22Rv1 (cell line): ENCODE measurements around the gene LTA4H.

Experiments
- ZFX ChIP-seq: fragments of 450-650 bp; IDR thresholded peaks from 2 replicates; pipeline ENCODE4 v1.6.1; 2017; ENCODE audit warnings: antibody characterized with exemption, borderline replicate concordance
- TF ChIP-seq, protein P1 (sequence below): fragments of 450-650 bp; IDR thresholded peaks from 2 replicates; pipeline ENCODE4 v1.5.1; 2017; ENCODE audit warnings: mild to moderate bottlenecking

DNA sequence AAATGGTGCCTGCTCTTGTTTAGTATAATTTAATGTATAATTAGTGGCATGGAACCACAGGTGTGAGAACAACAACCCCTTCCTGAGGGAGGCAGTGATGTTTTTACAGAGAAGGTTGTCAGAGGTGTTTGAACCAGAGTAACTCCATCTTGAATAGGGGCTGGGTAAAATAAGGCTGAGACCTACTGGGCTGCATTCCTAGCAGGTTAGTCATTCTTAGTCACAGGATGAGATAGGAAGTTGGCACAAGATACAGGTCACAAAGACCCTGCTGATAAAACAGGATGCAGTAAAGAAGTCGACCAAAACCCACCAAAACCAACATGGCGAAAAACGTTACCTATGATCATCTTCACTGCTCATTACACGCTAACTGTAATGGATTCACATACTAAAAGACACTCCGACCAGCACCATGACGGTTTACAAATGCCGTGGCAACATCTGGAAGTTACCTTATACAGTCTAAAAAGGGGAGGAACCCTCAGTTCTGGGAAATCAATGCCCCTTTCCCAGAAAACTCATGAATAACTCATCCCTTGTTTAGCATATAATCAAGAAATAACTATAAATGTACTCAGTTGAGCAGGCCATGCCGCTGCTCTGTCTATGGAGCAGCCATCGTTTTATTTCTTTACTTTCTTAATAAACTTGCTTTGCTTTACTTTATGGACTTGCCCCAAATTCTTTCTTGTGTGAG, 47.8 kb upstream of the LTA4H start:
- TF ChIP-seq, protein P1, sequence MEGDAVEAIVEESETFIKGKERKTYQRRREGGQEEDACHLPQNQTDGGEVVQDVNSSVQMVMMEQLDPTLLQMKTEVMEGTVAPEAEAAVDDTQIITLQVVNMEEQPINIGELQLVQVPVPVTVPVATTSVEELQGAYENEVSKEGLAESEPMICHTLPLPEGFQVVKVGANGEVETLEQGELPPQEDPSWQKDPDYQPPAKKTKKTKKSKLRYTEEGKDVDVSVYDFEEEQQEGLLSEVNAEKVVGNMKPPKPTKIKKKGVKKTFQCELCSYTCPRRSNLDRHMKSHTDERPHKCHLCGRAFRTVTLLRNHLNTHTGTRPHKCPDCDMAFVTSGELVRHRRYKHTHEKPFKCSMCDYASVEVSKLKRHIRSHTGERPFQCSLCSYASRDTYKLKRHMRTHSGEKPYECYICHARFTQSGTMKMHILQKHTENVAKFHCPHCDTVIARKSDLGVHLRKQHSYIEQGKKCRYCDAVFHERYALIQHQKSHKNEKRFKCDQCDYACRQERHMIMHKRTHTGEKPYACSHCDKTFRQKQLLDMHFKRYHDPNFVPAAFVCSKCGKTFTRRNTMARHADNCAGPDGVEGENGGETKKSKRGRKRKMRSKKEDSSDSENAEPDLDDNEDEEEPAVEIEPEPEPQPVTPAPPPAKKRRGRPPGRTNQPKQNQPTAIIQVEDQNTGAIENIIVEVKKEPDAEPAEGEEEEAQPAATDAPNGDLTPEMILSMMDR = no peak
- TF ChIP-seq ZFX = no peak
